Measurements from ENCODE around the gene TAGLN2.

- TF ChIP-seq, protein P1, sequence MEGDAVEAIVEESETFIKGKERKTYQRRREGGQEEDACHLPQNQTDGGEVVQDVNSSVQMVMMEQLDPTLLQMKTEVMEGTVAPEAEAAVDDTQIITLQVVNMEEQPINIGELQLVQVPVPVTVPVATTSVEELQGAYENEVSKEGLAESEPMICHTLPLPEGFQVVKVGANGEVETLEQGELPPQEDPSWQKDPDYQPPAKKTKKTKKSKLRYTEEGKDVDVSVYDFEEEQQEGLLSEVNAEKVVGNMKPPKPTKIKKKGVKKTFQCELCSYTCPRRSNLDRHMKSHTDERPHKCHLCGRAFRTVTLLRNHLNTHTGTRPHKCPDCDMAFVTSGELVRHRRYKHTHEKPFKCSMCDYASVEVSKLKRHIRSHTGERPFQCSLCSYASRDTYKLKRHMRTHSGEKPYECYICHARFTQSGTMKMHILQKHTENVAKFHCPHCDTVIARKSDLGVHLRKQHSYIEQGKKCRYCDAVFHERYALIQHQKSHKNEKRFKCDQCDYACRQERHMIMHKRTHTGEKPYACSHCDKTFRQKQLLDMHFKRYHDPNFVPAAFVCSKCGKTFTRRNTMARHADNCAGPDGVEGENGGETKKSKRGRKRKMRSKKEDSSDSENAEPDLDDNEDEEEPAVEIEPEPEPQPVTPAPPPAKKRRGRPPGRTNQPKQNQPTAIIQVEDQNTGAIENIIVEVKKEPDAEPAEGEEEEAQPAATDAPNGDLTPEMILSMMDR (IDR thresholded peaks at IDR 0.05; ENCODE audit: poor library complexity), result no peak
- TF ChIP-seq EZH2 (IDR thresholded peaks at IDR 0.05; ENCODE audit: borderline replicate concordance) (no peak), EZH2phosphoT487 (IDR thresholded peaks at IDR 0.05; ENCODE audit: low read depth, severe bottlenecking, unreplicated experiment) (no peak)
These were observed 34.1 kb upstream of the TAGLN2 start for GRCh38 chr1:159959451-159959850.

Measured in hepatocyte (in vitro differentiated cells).